ENCODE measurements around the gene GALNT12. TPM values are rescaled to one million over a fixed set of nuclear protein-coding genes. Genes with fewer than 3 reads are reported as not detected.

GALNT12 gene
- total RNA-seq, 1 donor from 2014 or later, result 0.55 TPM

DNA sequence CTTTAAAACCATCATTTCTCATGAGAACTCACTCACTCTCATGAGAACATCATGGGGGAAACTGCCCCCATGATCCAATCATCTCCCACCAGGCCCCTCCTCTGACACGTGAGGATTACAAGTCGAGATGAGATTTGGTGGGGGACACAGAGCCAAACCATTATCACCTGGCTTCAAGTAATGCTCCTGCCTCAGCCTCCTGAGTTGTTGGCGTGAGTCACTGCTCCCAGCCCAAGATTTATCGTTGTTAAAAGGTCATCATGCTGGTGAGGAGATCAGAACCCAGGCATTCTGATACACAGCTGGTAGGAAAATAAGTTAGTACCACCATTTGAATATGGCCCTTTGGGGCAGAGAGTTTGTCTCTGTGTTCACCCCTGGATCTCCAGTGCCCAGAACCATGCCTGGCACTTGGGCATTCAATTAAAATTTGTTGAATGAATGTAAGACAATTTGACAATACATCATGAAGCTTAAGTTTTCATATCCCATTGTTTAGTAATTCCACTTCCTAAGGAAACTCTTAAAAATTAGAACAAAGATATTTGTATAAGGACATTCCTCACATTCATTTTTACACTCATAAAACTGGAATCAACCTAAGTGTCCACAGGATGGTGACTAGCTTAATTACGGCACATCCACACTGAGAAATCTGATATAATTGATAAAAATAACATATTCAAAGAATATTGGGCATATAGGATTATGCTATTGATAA, 78.3 kb downstream of the GALNT12 start:
- H3K4me3 Mint-ChIP-seq (ENCODE audit: unreplicated experiment), result no peak overlapping the region
- H3K36me3 Mint-ChIP-seq (ENCODE audit: low read depth), result no peaks in the 10 kb centered on the region
- no peaks in the 10 kb centered on the region for H3K9me3 Mint-ChIP-seq (ENCODE audit: low read depth)
- no peak overlapping the region for H3K27ac Mint-ChIP-seq (ENCODE audit: unreplicated experiment)
- DNase-seq (ENCODE audit: low spot score), result no peak
- TF ChIP-seq, protein P1, sequence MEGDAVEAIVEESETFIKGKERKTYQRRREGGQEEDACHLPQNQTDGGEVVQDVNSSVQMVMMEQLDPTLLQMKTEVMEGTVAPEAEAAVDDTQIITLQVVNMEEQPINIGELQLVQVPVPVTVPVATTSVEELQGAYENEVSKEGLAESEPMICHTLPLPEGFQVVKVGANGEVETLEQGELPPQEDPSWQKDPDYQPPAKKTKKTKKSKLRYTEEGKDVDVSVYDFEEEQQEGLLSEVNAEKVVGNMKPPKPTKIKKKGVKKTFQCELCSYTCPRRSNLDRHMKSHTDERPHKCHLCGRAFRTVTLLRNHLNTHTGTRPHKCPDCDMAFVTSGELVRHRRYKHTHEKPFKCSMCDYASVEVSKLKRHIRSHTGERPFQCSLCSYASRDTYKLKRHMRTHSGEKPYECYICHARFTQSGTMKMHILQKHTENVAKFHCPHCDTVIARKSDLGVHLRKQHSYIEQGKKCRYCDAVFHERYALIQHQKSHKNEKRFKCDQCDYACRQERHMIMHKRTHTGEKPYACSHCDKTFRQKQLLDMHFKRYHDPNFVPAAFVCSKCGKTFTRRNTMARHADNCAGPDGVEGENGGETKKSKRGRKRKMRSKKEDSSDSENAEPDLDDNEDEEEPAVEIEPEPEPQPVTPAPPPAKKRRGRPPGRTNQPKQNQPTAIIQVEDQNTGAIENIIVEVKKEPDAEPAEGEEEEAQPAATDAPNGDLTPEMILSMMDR (IDR thresholded peaks at IDR 0.05), result no peak
- peaks cover 20% of the 10 kb centered on the region for H3K27me3 Mint-ChIP-seq (ENCODE audit: low read depth)
- peaks cover 24% of the 10 kb centered on the region for H3K4me1 Mint-ChIP-seq (ENCODE audit: low read depth)

DNA sequence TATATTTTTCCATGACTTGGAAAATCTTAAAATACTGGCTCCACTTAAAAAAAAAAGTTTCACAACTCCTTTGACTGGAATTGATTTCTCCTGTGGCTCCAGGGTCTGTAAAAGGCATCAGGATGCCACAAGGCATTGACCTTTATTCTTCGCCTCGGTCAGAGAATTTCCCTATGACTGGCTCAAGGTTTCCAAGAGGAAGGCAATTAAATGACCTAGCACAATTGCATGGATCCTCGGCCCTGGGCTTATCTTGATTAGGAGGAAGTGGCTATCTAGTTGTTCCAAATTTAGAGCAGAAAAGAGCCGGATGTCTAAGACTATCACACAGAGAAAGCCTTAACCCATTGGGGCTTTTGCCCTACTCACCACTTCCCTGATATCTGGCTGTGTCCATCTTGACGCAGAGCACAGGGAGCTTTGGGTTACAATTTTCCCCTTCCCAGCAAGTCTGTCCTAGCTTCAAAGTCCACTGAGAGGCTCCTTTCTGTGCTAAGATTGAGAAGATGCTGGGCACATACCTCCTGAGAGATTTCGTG, 79.3 kb downstream of the GALNT12 start:
- Mint-ChIP-seq H3K36me3 (ENCODE audit: low read depth) (no peaks in the 10 kb centered on the region), H3K27ac (ENCODE audit: unreplicated experiment) (no peak overlapping the region), H3K9me3 (ENCODE audit: low read depth) (no peaks in the 10 kb centered on the region), H3K27me3 (ENCODE audit: low read depth) (peaks cover 18% of the 10 kb centered on the region), H3K4me1 (ENCODE audit: low read depth) (peaks cover 23% of the 10 kb centered on the region), H3K4me3 (ENCODE audit: unreplicated experiment) (no peak overlapping the region)
- TF ChIP-seq, protein P1 (IDR thresholded peaks at IDR 0.05), result no peak
- DNase-seq (ENCODE audit: low spot score), result no peak

DNA sequence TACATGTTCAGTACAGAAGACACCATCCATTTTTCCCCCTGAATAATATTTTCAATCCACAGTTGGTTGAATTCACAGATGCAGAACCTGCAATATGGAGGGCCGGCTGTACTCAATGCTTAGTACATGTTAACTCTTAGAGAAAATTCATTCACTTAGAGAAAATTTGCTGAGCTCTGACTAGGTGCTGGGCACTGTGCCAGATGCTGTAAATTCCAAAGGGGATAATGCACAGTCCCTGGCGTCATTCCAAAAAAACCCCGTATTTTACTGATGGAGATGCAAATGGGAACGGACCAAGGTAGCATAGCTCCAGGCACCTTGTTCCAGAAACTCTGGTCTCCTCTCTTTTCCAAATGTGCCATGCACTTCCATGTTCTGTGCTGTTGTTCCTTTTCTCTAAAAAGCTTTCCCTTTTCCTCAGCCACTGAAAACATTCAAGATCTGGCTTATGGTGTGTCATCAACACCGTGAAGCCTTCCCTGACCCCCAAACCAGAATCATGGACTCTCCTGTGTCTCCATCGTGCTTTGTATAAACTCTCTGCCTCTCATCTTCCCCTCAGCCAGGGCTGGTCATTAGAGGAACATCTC, 80.5 kb downstream of the GALNT12 start:
- DNase-seq (ENCODE audit: low spot score), result no peak
- H3K4me3 Mint-ChIP-seq (ENCODE audit: unreplicated experiment), result no peak overlapping the region
- H3K27me3 Mint-ChIP-seq (ENCODE audit: low read depth), result peaks cover 14% of the 10 kb centered on the region
- H3K27ac Mint-ChIP-seq (ENCODE audit: unreplicated experiment), result no peak overlapping the region
- no peaks in the 10 kb centered on the region for H3K9me3 Mint-ChIP-seq (ENCODE audit: low read depth)
- no peaks in the 10 kb centered on the region for H3K36me3 Mint-ChIP-seq (ENCODE audit: low read depth)
- TF ChIP-seq, protein P1 (IDR thresholded peaks at IDR 0.05), result no peak
- peaks cover 30% of the 10 kb centered on the region for H3K4me1 Mint-ChIP-seq (ENCODE audit: low read depth)

GRCh38 chr9:98888801-98889421, 81.4 kb downstream of the GALNT12 start:
- no peaks in the 10 kb centered on the region for H3K9me3 Mint-ChIP-seq (ENCODE audit: low read depth)
- DNase-seq (ENCODE audit: low spot score), result no peak

GRCh38 chr9:98890256-98890655, 82.8 kb downstream of the GALNT12 start:
- Mint-ChIP-seq H3K4me1 (ENCODE audit: low read depth) (peaks cover 26% of the 10 kb centered on the region), H3K9me3 (ENCODE audit: low read depth) (no peaks in the 10 kb centered on the region), H3K36me3 (ENCODE audit: low read depth) (no peaks in the 10 kb centered on the region), H3K27me3 (ENCODE audit: low read depth) (peaks cover 8% of the 10 kb centered on the region), H3K27ac (ENCODE audit: unreplicated experiment) (no peak overlapping the region), H3K4me3 (ENCODE audit: unreplicated experiment) (no peak overlapping the region)
- DNase-seq (ENCODE audit: low spot score), result no peak
- TF ChIP-seq, protein P1 (IDR thresholded peaks at IDR 0.05), result no peak

More at GRCh38 chr9:98888801-98889421, 81.4 kb downstream of the GALNT12 start:
- Mint-ChIP-seq H3K4me1 (ENCODE audit: low read depth) (peaks cover 30% of the 10 kb centered on the region), H3K27ac (ENCODE audit: unreplicated experiment) (peak overlapping the region; percentile 51), H3K27me3 (ENCODE audit: low read depth) (peaks cover 8% of the 10 kb centered on the region), H3K36me3 (ENCODE audit: low read depth) (no peaks in the 10 kb centered on the region), H3K4me3 (ENCODE audit: unreplicated experiment) (no peak overlapping the region)
- TF ChIP-seq, protein P1 (IDR thresholded peaks at IDR 0.05), result no peak

Measured in chondrocyte (in vitro differentiated cells).